ENCODE results near the gene TNFAIP3.

Gene TNFAIP3

GRCh38 chr6:137850816-137851602 lies 16.1 kb upstream of the TNFAIP3 start:
- no peak overlapping the region for H3K27ac ChIP-seq (ENCODE audit: insufficient read depth, low read depth, low read length, poor library complexity, severe bottlenecking)
- H3K4me3 ChIP-seq (ENCODE audit: insufficient read depth, low read depth, low read length), result no peak overlapping the region
- H3K4me1 ChIP-seq (ENCODE audit: control insufficient read depth, insufficient read depth, low read length), result no peaks in the 10 kb centered on the region

GRCh38 chr6:137851669-137852068 lies 15.4 kb upstream of the TNFAIP3 start:
- 90 to 91% methylated on average over 3 of the region's 3 CpGs for WGBS, 2 experiments
- no peaks in the 10 kb centered on the region for H3K4me1 ChIP-seq (ENCODE audit: control insufficient read depth, insufficient read depth, low read length)
- no peak overlapping the region for H3K27ac ChIP-seq (ENCODE audit: insufficient read depth, low read depth, low read length, poor library complexity, severe bottlenecking)
- no peak overlapping the region for H3K4me3 ChIP-seq (ENCODE audit: insufficient read depth, low read depth, low read length)
- H3K9me3 ChIP-seq (ENCODE audit: control insufficient read depth, low read length), result no peaks in the 10 kb centered on the region
- H3K36me3 ChIP-seq (ENCODE audit: control insufficient read depth, insufficient read depth, low read length), result no peaks in the 10 kb centered on the region
- H3K27me3 ChIP-seq (ENCODE audit: control insufficient read depth, insufficient read depth, low read length, poor library complexity, severe bottlenecking), result no peaks in the 10 kb centered on the region

More at GRCh38 chr6:137850816-137851602, 16.1 kb upstream of the TNFAIP3 start:
- 87 to 93% methylated on average over 3 to 4 of the region's 4 CpGs for WGBS, 2 experiments
- Histone ChIP-seq H3K9me3 (ENCODE audit: control insufficient read depth, low read length) (no peaks in the 10 kb centered on the region), H3K27me3 (ENCODE audit: control insufficient read depth, insufficient read depth, low read length, poor library complexity, severe bottlenecking) (no peaks in the 10 kb centered on the region), H3K36me3 (ENCODE audit: control insufficient read depth, insufficient read depth, low read length) (no peaks in the 10 kb centered on the region)

GRCh38 chr6:137852346-137852745 lies 14.7 kb upstream of the TNFAIP3 start:
- Histone ChIP-seq H3K9me3 (ENCODE audit: control insufficient read depth, low read length) (no peaks in the 10 kb centered on the region), H3K4me3 (ENCODE audit: insufficient read depth, low read depth, low read length) (no peak overlapping the region), H3K36me3 (ENCODE audit: control insufficient read depth, insufficient read depth, low read length) (no peaks in the 10 kb centered on the region), H3K4me1 (ENCODE audit: control insufficient read depth, insufficient read depth, low read length) (no peaks in the 10 kb centered on the region), H3K27ac (ENCODE audit: insufficient read depth, low read depth, low read length, poor library complexity, severe bottlenecking) (no peak overlapping the region), H3K27me3 (ENCODE audit: control insufficient read depth, insufficient read depth, low read length, poor library complexity, severe bottlenecking) (no peaks in the 10 kb centered on the region)
- 76 to 85% methylated on average over 3 of the region's 3 CpGs for WGBS, 2 experiments

GRCh38 chr6:137852811-137853210 lies 14.2 kb upstream of the TNFAIP3 start:
- 88 to 92% methylated on average over 1 of the region's 1 CpG for WGBS, 2 experiments
- Histone ChIP-seq H3K36me3 (ENCODE audit: control insufficient read depth, insufficient read depth, low read length) (no peaks in the 10 kb centered on the region), H3K4me3 (ENCODE audit: insufficient read depth, low read depth, low read length) (no peak overlapping the region), H3K27ac (ENCODE audit: insufficient read depth, low read depth, low read length, poor library complexity, severe bottlenecking) (no peak overlapping the region), H3K9me3 (ENCODE audit: control insufficient read depth, low read length) (no peaks in the 10 kb centered on the region), H3K27me3 (ENCODE audit: control insufficient read depth, insufficient read depth, low read length, poor library complexity, severe bottlenecking) (no peaks in the 10 kb centered on the region), H3K4me1 (ENCODE audit: control insufficient read depth, insufficient read depth, low read length) (no peaks in the 10 kb centered on the region)

GRCh38 chr6:137853569-137854213 lies 13.4 kb upstream of the TNFAIP3 start:
- H3K36me3 ChIP-seq (ENCODE audit: control insufficient read depth, insufficient read depth, low read length), result no peaks in the 10 kb centered on the region
- H3K9me3 ChIP-seq (ENCODE audit: control insufficient read depth, low read length), result no peaks in the 10 kb centered on the region
- H3K4me3 ChIP-seq (ENCODE audit: insufficient read depth, low read depth, low read length), result no peak overlapping the region
- H3K27me3 ChIP-seq (ENCODE audit: control insufficient read depth, insufficient read depth, low read length, poor library complexity, severe bottlenecking), result no peaks in the 10 kb centered on the region
- WGBS, 2 experiments, result 97% methylated on average over 4 to 6 of the region's 7 CpGs
- H3K4me1 ChIP-seq (ENCODE audit: control insufficient read depth, insufficient read depth, low read length), result no peaks in the 10 kb centered on the region
- no peak overlapping the region for H3K27ac ChIP-seq (ENCODE audit: insufficient read depth, low read depth, low read length, poor library complexity, severe bottlenecking)

- Histone ChIP-seq H3K27me3 (ENCODE audit: control insufficient read depth, insufficient read depth, low read length, poor library complexity, severe bottlenecking) (no peaks in the 10 kb centered on the region), H3K9me3 (ENCODE audit: control insufficient read depth, low read length) (no peaks in the 10 kb centered on the region), H3K36me3 (ENCODE audit: control insufficient read depth, insufficient read depth, low read length) (no peaks in the 10 kb centered on the region), H3K4me1 (ENCODE audit: control insufficient read depth, insufficient read depth, low read length) (peaks cover 2% of the 10 kb centered on the region), H3K27ac (ENCODE audit: insufficient read depth, low read depth, low read length, poor library complexity, severe bottlenecking) (no peak overlapping the region), H3K4me3 (ENCODE audit: insufficient read depth, low read depth, low read length) (no peak overlapping the region)
- 97 to 100% methylated on average over 2 of the region's 2 CpGs for WGBS, 2 experiments
Observed at GRCh38 chr6:137856138-137856898, 10.7 kb upstream of the TNFAIP3 start.

GRCh38 chr6:137859025-137859424 lies 8.0 kb upstream of the TNFAIP3 start:
- WGBS, 2 experiments, result 84 to 100% methylated on average over 3 of the region's 3 CpGs
- no peak overlapping the region for H3K27ac ChIP-seq (ENCODE audit: insufficient read depth, low read depth, low read length, poor library complexity, severe bottlenecking)
- H3K36me3 ChIP-seq (ENCODE audit: control insufficient read depth, insufficient read depth, low read length), result no peaks in the 10 kb centered on the region
- H3K4me3 ChIP-seq (ENCODE audit: insufficient read depth, low read depth, low read length), result no peak overlapping the region
- H3K27me3 ChIP-seq (ENCODE audit: control insufficient read depth, insufficient read depth, low read length, poor library complexity, severe bottlenecking), result no peaks in the 10 kb centered on the region
- H3K9me3 ChIP-seq (ENCODE audit: control insufficient read depth, low read length), result no peaks in the 10 kb centered on the region
- peaks cover 2% of the 10 kb centered on the region for H3K4me1 ChIP-seq (ENCODE audit: control insufficient read depth, insufficient read depth, low read length)

GRCh38 chr6:137860394-137861005 lies 6.6 kb upstream of the TNFAIP3 start:
- peaks cover 7% of the 10 kb centered on the region for H3K4me1 ChIP-seq (ENCODE audit: control insufficient read depth, insufficient read depth, low read length)
- 67 to 93% methylated on average over 3 of the region's 3 CpGs for WGBS, 2 experiments
- no peaks in the 10 kb centered on the region for H3K9me3 ChIP-seq (ENCODE audit: control insufficient read depth, low read length)
- no peak overlapping the region for H3K4me3 ChIP-seq (ENCODE audit: insufficient read depth, low read depth, low read length)
- no peaks in the 10 kb centered on the region for H3K27me3 ChIP-seq (ENCODE audit: control insufficient read depth, insufficient read depth, low read length, poor library complexity, severe bottlenecking)
- H3K36me3 ChIP-seq (ENCODE audit: control insufficient read depth, insufficient read depth, low read length), result no peaks in the 10 kb centered on the region
- no peak overlapping the region for H3K27ac ChIP-seq (ENCODE audit: insufficient read depth, low read depth, low read length, poor library complexity, severe bottlenecking)

- no peaks in the 10 kb centered on the region for H3K9me3 ChIP-seq (ENCODE audit: control insufficient read depth, low read length)
- WGBS, 2 experiments, result 90 to 100% methylated on average over 2 of the region's 3 CpGs
- H3K4me3 ChIP-seq (ENCODE audit: insufficient read depth, low read depth, low read length), result no peak overlapping the region
- no peaks in the 10 kb centered on the region for H3K36me3 ChIP-seq (ENCODE audit: control insufficient read depth, insufficient read depth, low read length)
- no peak overlapping the region for H3K27ac ChIP-seq (ENCODE audit: insufficient read depth, low read depth, low read length, poor library complexity, severe bottlenecking)
- H3K27me3 ChIP-seq (ENCODE audit: control insufficient read depth, insufficient read depth, low read length, poor library complexity, severe bottlenecking), result no peaks in the 10 kb centered on the region
- H3K4me1 ChIP-seq (ENCODE audit: control insufficient read depth, insufficient read depth, low read length), result peaks cover 13% of the 10 kb centered on the region
Observed at GRCh38 chr6:137861550-137862337, 5.3 kb upstream of the TNFAIP3 start.

All from ectodermal cell (in vitro differentiated cells).